Subcutaneous abdominal adipose tissue (tissue), 5 donors: ENCODE data around the gene JDP2.

Source experiments
- H3K27ac ChIP-seq: one replicate; pipeline ENCODE4 v1.7.0; 2013; ENCODE audit warnings: low read depth, mild to moderate bottlenecking, inconsistent platforms, low read length, moderate library complexity
- H3K27me3 ChIP-seq, 5 donors: one replicate each; pipeline ENCODE4 v1.7.0; 2013; ENCODE audit warnings: low read length in 5 of 5, inconsistent platforms in 1 of 5; ENCODE audit not compliant: control insufficient read depth in 5 of 5, insufficient read depth in 4 of 5
- H3K36me3 ChIP-seq, 5 donors: one replicate each; pipeline ENCODE4 v1.7.0; 2013; ENCODE audit warnings: low read length in 5 of 5; ENCODE audit not compliant: control insufficient read depth in 5 of 5, insufficient read depth in 5 of 5
- H3K4me1 ChIP-seq, 5 donors: one replicate each; pipeline ENCODE4 v1.7.0; 2013; ENCODE audit warnings: low read length in 5 of 5, mild to moderate bottlenecking in 3 of 5, moderate library complexity in 1 of 5; ENCODE audit not compliant: control insufficient read depth in 5 of 5, insufficient read depth in 5 of 5
- H3K4me3 ChIP-seq, 5 donors: one replicate each; pipeline ENCODE4 v1.7.0; 2013; ENCODE audit warnings: low read length in 5 of 5, low read depth in 1 of 5
- H3K9ac ChIP-seq, 5 donors: one replicate each; pipeline ENCODE4 v1.7.0; 2013; ENCODE audit warnings: low read length in 5 of 5, mild to moderate bottlenecking in 4 of 5, moderate library complexity in 3 of 5
- H3K9me3 ChIP-seq, 5 donors: one replicate each; pipeline ENCODE4 v1.7.0; 2013; ENCODE audit warnings: low read length in 5 of 5; ENCODE audit not compliant: control insufficient read depth in 5 of 5
- donor health status: healthy.
- donor health status: healthy.
- donor health status: healthy.
- donor health status: healthy.
- donor health status: healthy.

Gene JDP2

DNA sequence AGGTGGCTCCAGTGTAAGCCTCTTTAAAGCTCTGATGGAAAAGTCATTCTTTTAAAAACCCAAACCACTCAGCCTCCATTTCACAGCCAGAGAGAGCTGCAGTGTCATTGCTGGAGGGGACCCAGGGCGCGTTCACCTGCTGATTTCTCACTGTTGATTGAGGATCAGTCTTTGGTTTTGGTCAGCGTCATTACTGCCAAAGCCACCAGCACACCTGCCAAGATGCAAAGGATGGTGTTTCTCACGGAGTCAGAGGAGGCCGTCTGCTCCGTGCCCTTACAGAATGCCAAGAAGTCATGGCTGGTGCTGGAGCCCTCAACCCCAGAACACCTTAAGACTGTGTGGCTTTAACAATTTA is 61.6 kb downstream of the JDP2 start:
- H3K9me3 ChIP-seq: no peaks in the 10 kb centered on the region
- no peaks in the 10 kb centered on the region for H3K4me1 ChIP-seq
- peaks cover 0 to 2% (median 0%) of the 10 kb centered on the region in 5 donors for H3K27me3 ChIP-seq
- H3K9ac ChIP-seq: no peak overlapping the region
- no peak overlapping the region for H3K27ac ChIP-seq
- H3K36me3 ChIP-seq: no peaks in the 10 kb centered on the region
- no peak overlapping the region for H3K4me3 ChIP-seq

- Histone ChIP-seq H3K4me1 (no peaks in the 10 kb centered on the region), H3K27ac (no peak overlapping the region), H3K4me3 (no peak overlapping the region), H3K9me3 (no peaks in the 10 kb centered on the region), H3K36me3 (no peaks in the 10 kb centered on the region), H3K9ac (no peak overlapping the region), H3K27me3 (peaks cover 0 to 2% (median 0%) of the 10 kb centered on the region in 5 donors)
Measured at GRCh38 chr14:75491376-75491978, 63.7 kb downstream of the JDP2 start.

DNA sequence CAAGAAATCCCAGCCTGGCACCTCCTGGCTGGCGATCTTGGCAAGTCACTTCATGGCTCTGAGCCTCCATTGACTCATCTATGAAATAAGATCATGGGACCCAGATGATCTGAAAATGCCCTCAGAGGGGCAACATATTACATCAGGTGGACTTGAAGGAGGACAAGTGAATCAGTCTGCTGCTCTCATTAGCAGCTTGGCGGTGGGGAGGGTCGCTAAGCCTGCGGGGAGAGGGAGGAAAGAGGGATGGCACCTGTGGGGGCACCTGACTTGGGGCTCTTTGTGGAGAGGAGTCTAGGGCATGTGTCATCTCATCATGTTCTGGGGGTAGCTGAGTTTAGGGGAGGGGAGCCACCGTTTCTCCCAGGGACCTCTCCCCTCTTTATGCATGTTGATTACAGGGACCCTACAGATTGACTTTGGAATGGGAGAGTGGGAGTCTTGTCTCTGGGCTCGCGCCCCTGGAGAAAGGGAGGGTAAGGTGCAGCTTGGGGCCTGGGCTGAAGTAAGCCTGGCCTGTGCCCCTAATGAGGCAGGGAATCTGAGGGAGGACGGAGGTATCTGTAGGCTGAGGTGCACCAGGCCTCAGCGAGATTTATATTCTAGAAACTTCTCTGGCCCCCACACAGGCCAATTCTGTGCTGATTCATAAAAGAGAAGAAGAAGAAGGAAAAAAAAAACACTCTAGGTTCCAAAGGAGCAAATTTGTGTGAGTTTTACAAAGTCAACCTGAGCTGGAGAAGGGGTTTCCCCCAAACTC is 65.2 kb downstream of the JDP2 start:
- Histone ChIP-seq H3K9me3 (no peaks in the 10 kb centered on the region), H3K4me1 (peaks cover 0 to 5% (median 0%) of the 10 kb centered on the region in 5 donors), H3K27ac (no peak overlapping the region), H3K9ac (no peak overlapping the region), H3K27me3 (no peaks in the 10 kb centered on the region), H3K36me3 (no peaks in the 10 kb centered on the region), H3K4me3 (no peak overlapping the region)

DNA sequence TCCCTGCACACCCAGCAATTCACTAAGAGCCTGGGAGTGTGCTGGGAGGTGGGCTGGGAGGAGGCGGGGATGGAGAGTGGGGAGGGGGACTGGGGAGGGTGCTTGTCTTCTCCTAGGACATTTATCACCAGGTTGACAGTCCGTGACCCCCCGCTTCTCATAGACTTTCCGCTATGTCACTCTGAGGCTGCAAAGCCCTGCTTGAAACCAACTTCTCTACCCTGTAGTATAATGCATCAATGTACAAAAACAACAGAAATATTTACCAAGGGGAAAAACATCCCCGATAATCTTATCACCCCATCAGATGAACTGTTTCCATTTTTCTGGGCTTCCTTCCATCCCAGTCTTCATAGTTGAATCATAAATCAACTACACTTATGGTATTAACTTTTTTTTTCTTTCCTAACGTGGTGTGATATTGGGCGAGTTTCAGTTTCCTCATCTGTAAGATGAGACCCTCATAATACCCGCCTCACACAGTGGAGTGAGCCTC is 65.8 kb downstream of the JDP2 start:
- H3K9ac ChIP-seq: no peak overlapping the region
- H3K27ac ChIP-seq: no peak overlapping the region
- H3K4me3 ChIP-seq: no peak overlapping the region
- H3K27me3 ChIP-seq: no peaks in the 10 kb centered on the region
- H3K9me3 ChIP-seq: no peaks in the 10 kb centered on the region
- H3K4me1 ChIP-seq: peaks cover 0 to 5% (median 0%) of the 10 kb centered on the region in 5 donors
- no peaks in the 10 kb centered on the region for H3K36me3 ChIP-seq

DNA sequence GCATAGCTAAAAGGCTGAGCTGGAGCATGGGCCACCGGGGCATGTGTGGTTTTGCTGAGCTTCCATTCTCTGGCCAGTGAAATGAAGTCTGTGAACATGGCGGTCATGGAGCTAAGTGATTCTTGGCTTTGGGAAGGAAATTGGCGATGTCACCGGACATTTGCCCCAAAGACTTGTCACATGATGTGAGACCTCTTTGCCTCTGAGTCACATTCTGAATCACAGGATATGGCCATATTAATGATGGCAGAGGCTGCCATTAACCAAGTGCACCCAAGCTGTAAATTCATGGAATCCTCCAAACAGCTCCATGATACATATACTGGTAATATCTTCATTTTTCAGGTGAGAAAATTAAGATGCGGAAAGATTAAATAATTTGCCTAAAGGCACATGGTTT is 67.1 kb downstream of the JDP2 start:
- no peak overlapping the region for H3K9ac ChIP-seq

GRCh38 chr14:75495399-75495798 is 67.6 kb downstream of the JDP2 start:
- no peaks in the 10 kb centered on the region for H3K9me3 ChIP-seq
- H3K4me3 ChIP-seq: no peak overlapping the region
- no peaks in the 10 kb centered on the region for H3K36me3 ChIP-seq
- no peak overlapping the region for H3K27ac ChIP-seq
- no peaks in the 10 kb centered on the region for H3K27me3 ChIP-seq
- peaks cover 0 to 5% (median 0%) of the 10 kb centered on the region in 5 donors for H3K4me1 ChIP-seq
- H3K9ac ChIP-seq: no peak overlapping the region

More for the DNA sequence above, 67.1 kb downstream of the JDP2 start:
- no peaks in the 10 kb centered on the region for H3K9me3 ChIP-seq
- no peaks in the 10 kb centered on the region for H3K27me3 ChIP-seq
- H3K4me3 ChIP-seq: no peak overlapping the region
- no peaks in the 10 kb centered on the region for H3K36me3 ChIP-seq
- no peak overlapping the region for H3K27ac ChIP-seq
- peaks cover 0 to 5% (median 0%) of the 10 kb centered on the region in 5 donors for H3K4me1 ChIP-seq

GRCh38 chr14:75495882-75496281 is 68.1 kb downstream of the JDP2 start:
- Histone ChIP-seq H3K36me3 (no peaks in the 10 kb centered on the region), H3K27me3 (no peaks in the 10 kb centered on the region), H3K4me3 (no peak overlapping the region), H3K9ac (no peak overlapping the region), H3K9me3 (no peaks in the 10 kb centered on the region), H3K27ac (no peak overlapping the region), H3K4me1 (peaks cover 0 to 5% (median 0%) of the 10 kb centered on the region in 5 donors)

- Histone ChIP-seq H3K9ac (no peak overlapping the region), H3K4me3 (no peak overlapping the region), H3K27ac (no peak overlapping the region), H3K9me3 (no peaks in the 10 kb centered on the region), H3K27me3 (no peaks in the 10 kb centered on the region), H3K4me1 (peaks cover 0 to 5% (median 0%) of the 10 kb centered on the region in 5 donors), H3K36me3 (no peaks in the 10 kb centered on the region)
Measured at GRCh38 chr14:75496755-75497154, 68.9 kb downstream of the JDP2 start.

DNA sequence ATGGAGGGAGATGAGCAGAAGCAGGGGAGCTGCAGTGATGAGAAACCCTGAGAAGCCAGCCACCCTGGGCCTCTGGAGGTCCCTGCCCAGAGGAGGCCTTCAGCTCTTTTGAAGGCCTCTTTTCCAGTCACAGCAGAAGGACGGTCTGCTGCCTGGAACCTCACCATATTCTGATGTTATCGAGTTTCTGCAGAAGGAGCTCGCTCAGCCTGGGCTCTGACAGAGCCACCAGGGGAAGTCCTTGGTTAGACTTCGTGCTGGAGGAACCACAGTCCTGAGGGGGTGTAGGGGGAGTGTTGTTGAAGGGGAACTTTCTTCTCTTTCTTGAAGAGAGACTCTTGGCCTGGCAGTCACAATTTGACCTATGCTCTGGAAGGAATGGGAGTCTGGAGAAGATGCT is 69.4 kb downstream of the JDP2 start:
- Histone ChIP-seq H3K27ac (no peak overlapping the region), H3K9me3 (no peaks in the 10 kb centered on the region), H3K36me3 (no peaks in the 10 kb centered on the region), H3K27me3 (no peaks in the 10 kb centered on the region), H3K4me1 (peaks cover 0 to 5% (median 0%) of the 10 kb centered on the region in 5 donors), H3K4me3 (no peak overlapping the region), H3K9ac (no peak overlapping the region)

- no peaks in the 10 kb centered on the region for H3K27me3 ChIP-seq
- H3K4me1 ChIP-seq: peaks cover 0 to 5% (median 0%) of the 10 kb centered on the region in 5 donors
- no peaks in the 10 kb centered on the region for H3K36me3 ChIP-seq
- no peak overlapping the region for H3K4me3 ChIP-seq
- H3K9me3 ChIP-seq: no peaks in the 10 kb centered on the region
- H3K27ac ChIP-seq: no peak overlapping the region
- no peak overlapping the region for H3K9ac ChIP-seq
Measured at GRCh38 chr14:75497701-75498100, 69.9 kb downstream of the JDP2 start.
